Measurements from ENCODE around the gene CHRNB2. TPM values are rescaled to one million over a fixed set of nuclear protein-coding genes. Genes with fewer than 3 reads are reported as not detected.

CHRNB2 gene
- total RNA-seq, 1 experiment from 2014 or later, result 3.2 TPM

GRCh38 chr1:154608397-154609270 is 41.1 kb downstream of the CHRNB2 start:
- CTCF ChIA-PET, result interaction anchor here (1.0 kb wide), 1 partner anchor 49 kb away, joined by 6 read pairs; no protein-coding TSS in a partner anchor
- no peaks in the 10 kb centered on the region for H3K9me3 ChIP-seq (ENCODE audit: low read depth, low read length, poor library complexity, severe bottlenecking)
- peak overlapping the region; percentile 98 for H3K27ac ChIP-seq (ENCODE audit: low read depth, low read length, poor library complexity, severe bottlenecking)
- H3K36me3 ChIP-seq (ENCODE audit: insufficient read depth, low read length, poor library complexity, severe bottlenecking), result no peaks in the 10 kb centered on the region
- H3K4me3 ChIP-seq (ENCODE audit: low read depth, low read length, poor library complexity, severe bottlenecking), result peak overlapping the region; percentile 91
- no peak for TF ChIP-seq EZH2 (IDR thresholded peaks at IDR 0.05; ENCODE audit: borderline replicate concordance, low read depth, low read length, poor library complexity, severe bottlenecking)
- TF ChIP-seq CTCF (conservative IDR thresholded peaks at IDR 0.05; ENCODE audit: low read depth, low read length), result no peak
- intact Hi-C loops (cut with micrococcal nuclease; ENCODE audit: unreplicated experiment), result loop anchor here (5.0 kb wide), 1 partner anchor 51 kb away; the partner anchor contains the start of gene UBE2Q1
- POLR2A ChIA-PET (ENCODE audit: low non-redundant PET), result interaction anchor here (0.6 to 0.7 kb wide), 4 partner anchors 12 to 146 kb away, joined by 3 to 6 read pairs (median 4); no protein-coding TSS in a partner anchor
- H3K27me3 ChIP-seq (replicated peaks; ENCODE audit: insufficient read depth, low read depth, low read length, poor library complexity), result no peaks in the 10 kb centered on the region
- H3K4me1 ChIP-seq (ENCODE audit: insufficient read depth, low read length, poor library complexity, severe bottlenecking), result peaks cover 23% of the 10 kb centered on the region
- BruUV-seq (replicated peaks), result TSS peak; percentile 84
- peak; percentile 86 for DNase-seq (ENCODE audit: low spot score)

- intact Hi-C loops (cut with micrococcal nuclease; ENCODE audit: unreplicated experiment), result loop anchor here (5.0 kb wide), 1 partner anchor 52 kb away; the partner anchor contains the start of gene UBE2Q1
- BruUV-seq (replicated peaks), result no TSS peak
- Histone ChIP-seq H3K27me3 (replicated peaks; ENCODE audit: insufficient read depth, low read depth, low read length, poor library complexity) (no peaks in the 10 kb centered on the region), H3K27ac (ENCODE audit: low read depth, low read length, poor library complexity, severe bottlenecking) (peak overlapping the region; percentile 98), H3K9me3 (ENCODE audit: low read depth, low read length, poor library complexity, severe bottlenecking) (no peaks in the 10 kb centered on the region), H3K4me3 (ENCODE audit: low read depth, low read length, poor library complexity, severe bottlenecking) (no peak overlapping the region), H3K36me3 (ENCODE audit: insufficient read depth, low read length, poor library complexity, severe bottlenecking) (no peaks in the 10 kb centered on the region), H3K4me1 (ENCODE audit: insufficient read depth, low read length, poor library complexity, severe bottlenecking) (peaks cover 23% of the 10 kb centered on the region)
- DNase-seq (ENCODE audit: low spot score), result peak; percentile 30
- ChIA-PET CTCF (no interaction called here), POLR2A (ENCODE audit: low non-redundant PET) (no interaction called here)
- TF ChIP-seq EZH2 (IDR thresholded peaks at IDR 0.05; ENCODE audit: borderline replicate concordance, low read depth, low read length, poor library complexity, severe bottlenecking) (no peak), CTCF (conservative IDR thresholded peaks at IDR 0.05; ENCODE audit: low read depth, low read length) (no peak)
Measured at GRCh38 chr1:154609398-154610380, 42.1 kb downstream of the CHRNB2 start.

GRCh38 chr1:154611150-154611862 is 43.7 kb downstream of the CHRNB2 start:
- peak overlapping the region; percentile 60 for H3K27ac ChIP-seq (ENCODE audit: low read depth, low read length, poor library complexity, severe bottlenecking)
- intact Hi-C loops (cut with micrococcal nuclease; ENCODE audit: unreplicated experiment), result no loop called here
- H3K36me3 ChIP-seq (ENCODE audit: insufficient read depth, low read length, poor library complexity, severe bottlenecking), result no peaks in the 10 kb centered on the region
- no TSS peak for BruUV-seq (replicated peaks)
- no peak overlapping the region for H3K4me3 ChIP-seq (ENCODE audit: low read depth, low read length, poor library complexity, severe bottlenecking)
- TF ChIP-seq EZH2 (IDR thresholded peaks at IDR 0.05; ENCODE audit: borderline replicate concordance, low read depth, low read length, poor library complexity, severe bottlenecking), result no peak
- TF ChIP-seq CTCF (conservative IDR thresholded peaks at IDR 0.05; ENCODE audit: low read depth, low read length), result no peak
- DNase-seq (ENCODE audit: low spot score), result no peak
- peaks cover 22% of the 10 kb centered on the region for H3K4me1 ChIP-seq (ENCODE audit: insufficient read depth, low read length, poor library complexity, severe bottlenecking)
- POLR2A ChIA-PET (ENCODE audit: low non-redundant PET), result interaction anchor here (0.6 kb wide), 1 partner anchor 226 kb away, joined by 6 read pairs; no protein-coding TSS in a partner anchor
- no peaks in the 10 kb centered on the region for H3K27me3 ChIP-seq (replicated peaks; ENCODE audit: insufficient read depth, low read depth, low read length, poor library complexity)
- CTCF ChIA-PET, result no interaction called here
- H3K9me3 ChIP-seq (ENCODE audit: low read depth, low read length, poor library complexity, severe bottlenecking), result no peaks in the 10 kb centered on the region

Data from A673 (cell line).